Endothelial cell of umbilical vein (primary cell): ENCODE data around the gene SCN5A. TPM values are rescaled to one million over a fixed set of nuclear protein-coding genes. Genes with fewer than 3 reads are reported as not detected.

Source experiments
- BruUV-seq: library from RNA; stranded (reverse); fragments of 400-500 nt; replicated peaks from 2 replicates; lab custom pipeline; 2021; lab: Mats Ljungman, UMichigan
- CTCF ChIA-PET: fragments of 300-600, 350-600 bp; sonication (Branson Sonifier 250); formaldehyde crosslinking; loops from one replicate; lab custom pipeline; 2021; ENCODE audit warnings: antibody characterized with exemption, inconsistent platforms; lab: Charles Lee
- POLR2A ChIA-PET: fragments of 300-600, 350-600 bp; sonication (Branson Sonifier 250); formaldehyde crosslinking; loops from one replicate; lab custom pipeline; 2021; ENCODE audit warnings: antibody characterized with exemption, inconsistent platforms; lab: Charles Lee
- DNase-seq: peaks from one replicate; pipeline ENCODE4 v3.0.0-alpha.2; 2011; ENCODE audit warnings: low read depth, low spot score
- FAIRE-seq: peaks from 2 replicates; lab custom pipeline; 2011; peaks lifted over from hg19 to GRCh38; lab: Jason Lieb, UNC
- H2AFZ ChIP-seq: 2 replicates; pipeline ENCODE4 v1.6.0; 2012; ENCODE audit warnings: low read depth, low read length, control low read depth, inconsistent platforms
- H3K27ac ChIP-seq: 2 replicates; pipeline ENCODE4 v1.5.1; 2011; ENCODE audit warnings: low read depth, mild to moderate bottlenecking, control low read depth, low read length, moderate library complexity; ENCODE audit not compliant: insufficient read depth
- H3K27me3 ChIP-seq, 2 experiments: 2 replicates each; pipeline versions ENCODE4 v1.6.0 to v1.6.1; 2011; ENCODE audit warnings: low read length in 2 of 2, mixed read lengths in 1 of 2; ENCODE audit not compliant: control insufficient read depth in 2 of 2, insufficient read depth in 2 of 2
- H3K36me3 ChIP-seq, 2 experiments: 2 replicates in 1 of 2; 3 replicates in 1 of 2; pipeline ENCODE4 v1.5.1; 2011; ENCODE audit warnings: low read length in 2 of 2, mild to moderate bottlenecking in 1 of 2, moderate library complexity in 1 of 2; ENCODE audit not compliant: control insufficient read depth in 2 of 2, insufficient read depth in 2 of 2; ENCODE audit errors: extremely low read depth in 1 of 2
- H3K4me1 ChIP-seq: 3 replicates; pipeline ENCODE4 v1.5.1; 2011; ENCODE audit warnings: mild to moderate bottlenecking, low read length; ENCODE audit not compliant: control insufficient read depth, insufficient read depth; ENCODE audit errors: extremely low read depth
- H3K4me2 ChIP-seq: 2 replicates; pipeline ENCODE4 v1.6.1; 2011; ENCODE audit warnings: low read length, control low read depth, mixed read lengths; ENCODE audit not compliant: insufficient read depth
- H3K4me3 ChIP-seq, 3 experiments: fragments of 200-600 bp in 1 of 3; sonication (generic), shearing (Covaris generic) in 1 of 3; replicated peaks in 1 of 3; 2 replicates each; pipeline ENCODE4 v1.5.1; 2011 to 2016; ENCODE audit warnings: control low read depth in 3 of 3, low read length in 3 of 3, mild to moderate bottlenecking in 2 of 3, inconsistent platforms in 1 of 3, low read depth in 1 of 3, moderate library complexity in 1 of 3; ENCODE audit not compliant: insufficient read depth in 1 of 3
- H3K79me2 ChIP-seq: 2 replicates; pipeline ENCODE4 v1.6.0; 2012; ENCODE audit warnings: low read length, inconsistent platforms; ENCODE audit not compliant: control insufficient read depth, insufficient read depth
- H3K9ac ChIP-seq: replicated peaks from 2 replicates; pipeline ENCODE3; 2011; ENCODE audit warnings: low read length, control low read depth; ENCODE audit not compliant: insufficient read depth; ENCODE audit errors: extremely low read depth
- H3K9me1 ChIP-seq: replicated peaks from 3 replicates; pipeline ENCODE4 v1.6.0; 2011; ENCODE audit warnings: mild to moderate bottlenecking, low read length; ENCODE audit not compliant: control insufficient read depth, insufficient read depth; ENCODE audit errors: extremely low read depth
- H3K9me3 ChIP-seq: replicated peaks from 2 replicates; pipeline ENCODE4 v1.5.1; 2012; ENCODE audit warnings: low read length, inconsistent platforms; ENCODE audit not compliant: control insufficient read depth, insufficient read depth
- H4K20me1 ChIP-seq: replicated peaks from 2 replicates; pipeline ENCODE3; 2011; ENCODE audit warnings: mild to moderate bottlenecking, low read length; ENCODE audit not compliant: control insufficient read depth, insufficient read depth; ENCODE audit errors: extremely low read depth
- CTCF ChIP-seq, 2 donors: IDR thresholded peaks; 1 replicate in 1 of 2; 2 replicates in 1 of 2; pipeline ENCODE4 v1.5.1; 2011; ENCODE audit warnings: low read length in 2 of 2, mild to moderate bottlenecking in 2 of 2, moderate library complexity in 2 of 2, control low read depth in 1 of 2, inconsistent platforms in 1 of 2, low read depth in 1 of 2; ENCODE audit not compliant: insufficient read depth in 1 of 2; ENCODE audit errors: extremely low read depth in 1 of 2
- FOS ChIP-seq: IDR thresholded peaks from 2 replicates; pipeline ENCODE4 v1.6.1; 2011; ENCODE audit warnings: mild to moderate bottlenecking, low read length, moderate library complexity, borderline replicate concordance; ENCODE audit not compliant: insufficient read depth
- GATA2 ChIP-seq: IDR thresholded peaks from 2 replicates; pipeline ENCODE4 v1.7.0; 2011; ENCODE audit warnings: low read depth, mild to moderate bottlenecking, moderate library complexity, mixed read lengths, low read length; ENCODE audit not compliant: insufficient read length, insufficient read depth
- JUN ChIP-seq: IDR thresholded peaks from 2 replicates; pipeline ENCODE4 v1.6.1; 2011; ENCODE audit warnings: borderline replicate concordance, low read depth; ENCODE audit not compliant: insufficient read length, insufficient read depth
- MAX ChIP-seq: IDR thresholded peaks from 2 replicates; pipeline ENCODE4 v1.6.1; 2011; ENCODE audit not compliant: insufficient read depth, insufficient read length
- MYC ChIP-seq: IDR thresholded peaks from one replicate; pipeline ENCODE4 v1.6.1; 2011; ENCODE audit warnings: mild to moderate bottlenecking, low read depth, low read length
- POLR2A ChIP-seq: IDR thresholded peaks from 2 replicates; pipeline ENCODE4 v1.6.1; 2012; ENCODE audit warnings: low read depth, mild to moderate bottlenecking, control low read depth, low read length
- POLR2AphosphoS5 ChIP-seq: IDR thresholded peaks from 2 replicates; pipeline ENCODE4 v1.6.1; 2012; ENCODE audit warnings: low read depth, mild to moderate bottlenecking, control low read depth, low read length, moderate library complexity; ENCODE audit not compliant: insufficient read depth
- dilution Hi-C: fragments of 300-500 bp; cut with MboI; formaldehyde crosslinking; loops from one replicate; pipeline ENCODE4 v1.15.0; 2019; ENCODE audit warnings: low sequenced_read_pairs; ENCODE audit not compliant: extremely low pct_ligation_motif_present
- intact Hi-C: fragments of 100-400 bp; cut with micrococcal nuclease; formaldehyde crosslinking; loops from one replicate; pipeline ENCODE4 v1.10.0; 2022
- polyA plus RNA-seq, 4 experiments: library from polyadenylated mRNA; depleted of rRNA in 3 of 4; stranded (reverse) in 3 of 4; unstranded in 1 of 4; fragments of >200 nt; gene quantifications; 2 replicates each; pipeline versions ENCODE4 v1.2.1 to v1.2.3, GENCODE V29; 2011 to 2012; ENCODE audit warnings: missing spikeins in 1 of 4
- total RNA-seq: library from RNA; stranded (reverse); gene quantifications from 2 replicates; pipeline ENCODE4 v1.2.3, GENCODE V29; 2021

The SCN5A gene
- total and polyA plus RNA-seq, 2 donors (not counting 3 experiments of a cell fraction or from before 2014, with no cell fraction given) = 2.7 to 20.0 TPM

GRCh38 chr3:38549082-38549481 lies 100.4 kb downstream of the SCN5A start:
- CTCF ChIA-PET = no interaction called here
- no peak overlapping the region for H3K9ac ChIP-seq
- H3K27ac ChIP-seq = no peak overlapping the region

More at GRCh38 chr3:38549082-38549481, 100.4 kb downstream of the SCN5A start:
- DNase-seq = no peak
- Histone ChIP-seq H3K4me3 (no peak overlapping the region), H3K79me2 (no peaks in the 10 kb centered on the region), H3K9me1 (no peaks in the 10 kb centered on the region), H4K20me1 (no peaks in the 10 kb centered on the region), H3K9me3 (no peaks in the 10 kb centered on the region), H3K4me1 (no peaks in the 10 kb centered on the region), H2AFZ (no peak overlapping the region), H3K4me2 (no peak overlapping the region), H3K27me3 (no peaks in the 10 kb centered on the region), H3K36me3 (no peaks in the 10 kb centered on the region)
- no peak for FAIRE-seq
- dilution Hi-C loops (no loop called here), intact Hi-C loops (no loop called here)
- POLR2A ChIA-PET = no interaction called here
- BruUV-seq = no TSS peak
- no peak for TF ChIP-seq POLR2AphosphoS5
- no peak for TF ChIP-seq MAX
- no peak for TF ChIP-seq GATA2
- no peak for TF ChIP-seq FOS
- no peak for TF ChIP-seq POLR2A
- TF ChIP-seq MYC = no peak
- TF ChIP-seq CTCF (IDR thresholded peaks at IDR 0.05; ENCODE audit: extremely low read depth in 1 of 2, insufficient read depth in 1 of 2, low read depth in 1 of 2, low read length in 2 of 2) = no peak
- no peak for TF ChIP-seq JUN
